Measurements from ENCODE around the gene MEGF11.

MEGF11 gene

GRCh38 chr15:66138096-66138783 is 115.3 kb downstream of the MEGF11 start:
- no peak for DNase-seq (ENCODE audit: low read depth)
- no peak overlapping the region for H3K4me3 ChIP-seq (ENCODE audit: low read depth, low read length)
- no peak for TF ChIP-seq CTCF (IDR thresholded peaks at IDR 0.05; ENCODE audit: low read depth, low read length, missing control alignments)

GRCh38 chr15:66136948-66137347 is 116.6 kb downstream of the MEGF11 start:
- H3K4me3 ChIP-seq (ENCODE audit: low read depth, low read length) = no peak overlapping the region
- TF ChIP-seq CTCF (IDR thresholded peaks at IDR 0.05; ENCODE audit: low read depth, low read length, missing control alignments) = no peak
- no peak for DNase-seq (ENCODE audit: low read depth)

- no peak for DNase-seq (ENCODE audit: low read depth)
- H3K4me3 ChIP-seq (ENCODE audit: low read depth, low read length) = no peak overlapping the region
- TF ChIP-seq CTCF (IDR thresholded peaks at IDR 0.05; ENCODE audit: low read depth, low read length, missing control alignments) = no peak
Observed at GRCh38 chr15:66135664-66136063, 117.9 kb downstream of the MEGF11 start.

DNA sequence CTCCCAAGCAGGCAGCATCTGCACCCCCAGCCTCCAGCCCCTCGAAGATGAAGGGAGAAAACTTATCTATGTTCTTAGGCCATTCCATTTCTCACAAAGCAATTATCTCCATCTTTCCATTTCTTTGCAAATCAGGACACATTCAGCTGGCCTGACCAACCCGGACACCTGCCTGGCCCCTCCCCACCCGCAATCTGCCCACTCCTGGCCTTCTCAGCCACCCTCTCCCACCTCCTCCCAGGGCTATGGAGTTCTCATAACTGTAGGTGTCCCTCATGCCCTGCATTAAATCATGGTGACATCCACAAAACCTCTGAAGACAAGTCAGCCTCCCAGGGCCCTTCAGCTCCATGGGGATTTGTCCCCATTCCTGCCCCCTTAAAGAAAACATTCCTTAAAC is 119.3 kb downstream of the MEGF11 start:
- DNase-seq (ENCODE audit: low read depth) = no peak
- TF ChIP-seq CTCF (IDR thresholded peaks at IDR 0.05; ENCODE audit: low read depth, low read length, missing control alignments) = no peak
- no peak overlapping the region for H3K4me3 ChIP-seq (ENCODE audit: low read depth, low read length)

DNA sequence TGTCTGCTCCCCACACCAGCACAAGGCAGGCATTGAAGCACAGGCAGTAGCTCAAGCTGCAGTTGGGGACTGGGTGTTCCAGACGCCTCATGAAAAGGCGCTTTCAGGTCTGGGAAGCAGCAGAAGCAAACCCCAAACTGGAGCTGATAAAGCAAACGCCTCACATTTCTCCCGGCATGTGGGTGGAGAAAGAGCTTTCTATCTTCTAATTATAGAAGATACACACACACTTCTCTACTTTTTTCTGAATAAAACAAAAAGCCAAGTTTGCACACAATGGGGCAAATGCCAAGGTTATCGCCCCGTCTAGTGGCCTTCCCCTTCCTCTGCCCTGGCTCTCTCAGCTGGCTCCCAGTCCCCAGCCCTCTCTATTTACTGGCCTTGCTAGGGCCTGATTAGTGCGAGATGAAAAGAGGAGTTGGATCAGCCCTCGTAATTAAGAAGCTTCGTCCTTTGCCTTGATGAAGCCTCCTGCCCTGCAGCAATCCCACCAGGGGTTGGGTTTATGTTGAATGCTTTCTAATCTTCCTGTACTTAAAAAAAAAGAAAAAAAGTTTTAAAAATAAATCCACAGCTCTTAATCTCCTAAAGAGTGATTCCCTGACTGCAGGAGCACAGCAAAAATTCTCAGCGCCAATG is 120.2 kb downstream of the MEGF11 start:
- no peak for TF ChIP-seq CTCF (IDR thresholded peaks at IDR 0.05; ENCODE audit: low read depth, low read length, missing control alignments)

DNA sequence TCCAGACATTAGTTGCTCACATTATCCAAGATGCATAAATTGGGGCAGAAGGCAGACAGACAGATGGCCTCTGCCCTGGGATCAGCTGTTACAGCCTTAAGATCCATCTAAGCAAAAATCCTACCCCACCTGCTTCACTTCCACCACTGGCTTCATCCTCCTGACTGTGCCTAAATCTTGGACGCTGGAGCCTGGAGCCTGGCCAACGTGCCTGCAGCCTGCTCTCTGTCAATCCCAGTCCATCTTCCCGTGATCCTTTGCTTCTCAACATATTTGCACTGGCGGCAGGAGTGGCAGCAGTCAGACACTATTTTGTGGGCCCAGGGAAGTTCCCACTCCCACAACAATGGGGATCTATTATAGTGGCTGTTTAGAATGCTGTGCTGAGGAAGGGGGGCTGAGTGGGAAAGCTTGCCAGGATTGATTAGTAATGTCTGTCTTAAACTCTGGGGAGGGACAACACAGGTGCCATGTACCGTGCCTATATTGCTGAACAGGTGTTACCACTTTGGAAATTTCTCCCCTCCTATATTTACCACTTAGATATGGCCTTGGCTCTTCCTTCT is 121.2 kb downstream of the MEGF11 start:
- no peak for TF ChIP-seq CTCF (IDR thresholded peaks at IDR 0.05; ENCODE audit: low read depth, low read length, missing control alignments)
- no peak overlapping the region for H3K4me3 ChIP-seq (ENCODE audit: low read depth, low read length)
- no peak for DNase-seq (ENCODE audit: low read depth)

More for the DNA sequence above, 120.2 kb downstream of the MEGF11 start:
- no peak overlapping the region for H3K4me3 ChIP-seq (ENCODE audit: low read depth, low read length)
- DNase-seq (ENCODE audit: low read depth) = no peak
